ENCODE data around the gene WNT5B.

- no peak for TF ChIP-seq REST (IDR thresholded peaks at IDR 0.05; ENCODE audit: low read depth, low read length)
- no peak for TF ChIP-seq IRF3 (IDR thresholded peaks at IDR 0.05; ENCODE audit: low read depth, low read length)
- no peak for TF ChIP-seq TAF1 (IDR thresholded peaks at IDR 0.05; ENCODE audit: borderline replicate concordance, low read depth, low read length)
- TF ChIP-seq RFX5 (IDR thresholded peaks at IDR 0.05; ENCODE audit: low read length): no peak
- no peak for TF ChIP-seq RAD21 (IDR thresholded peaks at IDR 0.05; ENCODE audit: low read length)
Measured at GRCh38 chr12:1681493-1681807, 52.4 kb downstream of the WNT5B start.

Data from SK-N-SH (cell line).